Measurements from ENCODE around the gene PCDH11Y.
"Not testable (repeated sequence)": the region's sequence is repeated elsewhere in the genome, so short reads cannot be mapped to it uniquely, and the experiment has no call there.

Gene PCDH11Y

DNA sequence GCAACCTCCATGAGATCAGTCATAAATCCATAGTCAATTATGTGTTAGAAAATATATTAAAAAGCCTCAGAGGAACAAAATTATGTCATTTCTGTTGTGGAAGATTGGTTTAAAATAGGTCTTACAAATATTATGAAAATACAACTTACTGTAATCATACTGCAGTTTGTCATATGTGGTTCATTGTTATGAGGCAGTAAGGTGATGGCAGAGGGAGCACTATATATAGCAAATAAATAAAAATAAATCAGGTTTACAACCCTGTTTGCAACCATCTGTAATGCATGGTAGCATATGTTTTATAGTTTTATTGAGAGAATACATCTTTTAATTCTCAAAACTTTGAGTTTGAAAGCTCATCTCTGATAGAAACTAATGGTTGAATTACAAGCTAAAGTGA is 543.6 kb downstream of the PCDH11Y start:
- H3K4me3 ChIP-seq (ENCODE audit: low read depth, low read length); H3K36me3 ChIP-seq (ENCODE audit: insufficient read depth, low read length); H3K79me2 ChIP-seq (ENCODE audit: control insufficient read depth, insufficient read depth, low read length, unreplicated experiment); H3K27ac ChIP-seq (ENCODE audit: low read depth, low read length); H3K27me3 ChIP-seq (ENCODE audit: insufficient read depth, low read length); H3K4me1 ChIP-seq (ENCODE audit: control insufficient read depth, insufficient read depth, low read length, unreplicated experiment); H2AFZ ChIP-seq (ENCODE audit: low read length, unreplicated experiment): not testable (repeated sequence)

DNA sequence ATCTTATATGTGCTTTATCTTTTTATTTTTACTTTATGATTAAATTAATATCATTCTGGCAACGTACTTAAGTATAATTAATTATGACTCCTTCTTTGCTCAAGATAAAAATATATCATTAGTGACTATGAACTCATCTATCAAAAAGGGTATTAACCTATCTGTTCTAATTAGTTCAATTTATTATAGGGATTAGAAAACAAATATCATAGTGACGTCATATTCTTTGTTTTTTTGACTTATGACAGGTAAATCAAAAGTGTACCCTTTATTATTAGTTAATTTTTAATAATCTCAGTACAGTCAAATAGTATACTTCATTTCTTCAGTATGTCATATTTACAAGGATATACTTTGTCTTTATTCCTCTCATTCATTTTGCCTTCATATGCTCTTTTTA is 638.5 kb downstream of the PCDH11Y start:
- not testable (repeated sequence) for H3K36me3 ChIP-seq (ENCODE audit: insufficient read depth, low read length); H3K4me3 ChIP-seq (ENCODE audit: low read depth, low read length); H3K27ac ChIP-seq (ENCODE audit: low read depth, low read length); H2AFZ ChIP-seq (ENCODE audit: low read length, unreplicated experiment); H3K4me1 ChIP-seq (ENCODE audit: control insufficient read depth, insufficient read depth, low read length, unreplicated experiment); H3K27me3 ChIP-seq (ENCODE audit: insufficient read depth, low read length); H3K79me2 ChIP-seq (ENCODE audit: control insufficient read depth, insufficient read depth, low read length, unreplicated experiment)

DNA sequence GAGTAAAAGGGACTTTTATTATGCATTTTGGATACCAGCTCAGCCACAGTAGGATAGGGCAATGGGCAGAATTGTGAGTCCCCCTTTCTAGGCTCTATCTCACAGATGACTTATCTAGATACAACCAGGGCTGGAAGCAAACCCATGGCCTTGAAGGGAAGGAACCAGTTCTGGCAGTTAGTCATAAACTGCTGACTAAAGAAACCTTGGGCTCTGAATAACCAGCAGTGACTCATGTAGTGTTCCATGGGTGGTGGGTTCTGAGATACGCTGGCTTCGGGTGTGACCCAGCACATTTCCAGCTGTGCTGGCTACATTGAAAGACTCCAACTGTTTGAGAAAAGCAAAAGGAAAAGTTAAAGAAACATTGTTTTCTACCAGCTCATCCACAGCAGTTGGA is 679.2 kb downstream of the PCDH11Y start:
- H3K36me3 ChIP-seq (ENCODE audit: insufficient read depth, low read length); H3K27ac ChIP-seq (ENCODE audit: low read depth, low read length); H2AFZ ChIP-seq (ENCODE audit: low read length, unreplicated experiment); H3K27me3 ChIP-seq (ENCODE audit: insufficient read depth, low read length); H3K4me1 ChIP-seq (ENCODE audit: control insufficient read depth, insufficient read depth, low read length, unreplicated experiment); H3K4me3 ChIP-seq (ENCODE audit: low read depth, low read length); H3K79me2 ChIP-seq (ENCODE audit: control insufficient read depth, insufficient read depth, low read length, unreplicated experiment): not testable (repeated sequence)

DNA sequence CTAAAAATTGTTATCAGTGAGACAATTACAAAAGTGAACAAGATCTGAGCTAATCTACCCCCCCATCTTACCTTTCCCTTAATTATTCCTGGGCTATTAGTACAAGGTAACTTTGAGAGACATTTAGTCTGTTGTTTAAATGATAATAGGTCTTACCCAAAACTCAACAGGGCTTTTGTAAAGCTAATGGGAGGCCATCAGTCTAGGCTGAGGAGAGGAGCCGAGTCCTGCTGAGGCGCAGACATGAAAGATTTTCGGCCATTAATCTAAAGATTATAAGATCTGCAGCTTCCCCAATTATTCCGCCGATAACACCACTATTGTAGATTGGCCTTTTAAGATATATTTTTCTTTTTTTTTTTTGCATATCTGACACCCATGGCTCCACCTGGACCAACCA is 708.6 kb downstream of the PCDH11Y start:
- not testable (repeated sequence) for H3K36me3 ChIP-seq (ENCODE audit: insufficient read depth, low read length); H3K27me3 ChIP-seq (ENCODE audit: insufficient read depth, low read length); H3K27ac ChIP-seq (ENCODE audit: low read depth, low read length); H3K4me3 ChIP-seq (ENCODE audit: low read depth, low read length); H3K79me2 ChIP-seq (ENCODE audit: control insufficient read depth, insufficient read depth, low read length, unreplicated experiment); H3K4me1 ChIP-seq (ENCODE audit: control insufficient read depth, insufficient read depth, low read length, unreplicated experiment); H2AFZ ChIP-seq (ENCODE audit: low read length, unreplicated experiment)

DNA sequence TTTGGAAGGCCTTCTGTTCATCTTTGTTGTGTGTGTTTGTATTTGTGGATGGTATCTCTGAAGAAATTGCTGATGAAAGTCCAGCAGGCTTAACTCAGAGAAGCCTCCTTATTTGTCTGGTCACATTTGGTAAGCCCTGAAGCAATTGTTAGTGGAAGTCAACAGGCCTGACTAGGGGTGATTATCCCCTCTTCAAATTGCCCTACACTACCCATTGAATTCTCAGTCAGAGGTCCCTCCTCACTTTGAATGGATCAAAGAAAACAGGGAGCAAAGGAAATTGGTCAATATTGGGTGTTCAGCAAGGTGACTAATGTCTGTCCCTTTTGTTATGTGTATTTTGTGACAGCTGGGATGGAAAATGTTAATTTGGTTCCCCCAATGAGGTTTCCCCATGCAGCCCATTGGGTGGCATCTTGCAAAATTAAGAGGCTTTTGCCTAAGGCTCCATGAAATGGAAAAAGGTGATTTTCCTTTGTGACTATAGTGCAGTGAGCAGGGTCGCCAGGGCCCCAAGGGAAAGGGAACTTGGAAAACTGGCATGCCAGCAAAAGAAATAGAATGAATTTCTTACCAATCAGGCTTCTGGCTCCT is 709.8 kb downstream of the PCDH11Y start:
- not testable (repeated sequence) for H3K4me1 ChIP-seq (ENCODE audit: control insufficient read depth, insufficient read depth, low read length, unreplicated experiment); H3K79me2 ChIP-seq (ENCODE audit: control insufficient read depth, insufficient read depth, low read length, unreplicated experiment); H3K4me3 ChIP-seq (ENCODE audit: low read depth, low read length); H3K27me3 ChIP-seq (ENCODE audit: insufficient read depth, low read length); H3K36me3 ChIP-seq (ENCODE audit: insufficient read depth, low read length); H3K27ac ChIP-seq (ENCODE audit: low read depth, low read length); H2AFZ ChIP-seq (ENCODE audit: low read length, unreplicated experiment)

DNA sequence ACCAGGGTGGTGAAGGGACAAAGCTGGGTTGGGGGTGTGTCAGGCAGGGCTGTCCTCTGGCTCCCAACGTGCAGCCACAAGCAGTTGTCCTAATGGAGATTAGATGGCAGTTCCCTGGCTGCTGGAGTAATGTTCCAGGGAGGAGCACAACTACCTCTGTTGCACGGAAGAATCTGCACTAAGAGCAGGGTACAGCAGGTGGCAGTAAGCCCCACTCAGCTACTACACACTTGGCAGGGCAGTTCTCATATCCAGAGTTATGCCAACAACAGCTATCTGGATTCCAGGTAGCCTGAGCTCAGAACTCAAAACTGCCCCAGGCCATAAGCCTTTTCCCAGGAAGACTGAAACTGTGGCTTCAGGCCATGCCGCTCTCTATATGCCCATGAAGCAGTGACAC is 761.3 kb downstream of the PCDH11Y start:
- H3K4me1 ChIP-seq (ENCODE audit: control insufficient read depth, insufficient read depth, low read length, unreplicated experiment); H3K27ac ChIP-seq (ENCODE audit: low read depth, low read length); H3K36me3 ChIP-seq (ENCODE audit: insufficient read depth, low read length); H2AFZ ChIP-seq (ENCODE audit: low read length, unreplicated experiment); H3K79me2 ChIP-seq (ENCODE audit: control insufficient read depth, insufficient read depth, low read length, unreplicated experiment); H3K4me3 ChIP-seq (ENCODE audit: low read depth, low read length); H3K27me3 ChIP-seq (ENCODE audit: insufficient read depth, low read length): not testable (repeated sequence)

DNA sequence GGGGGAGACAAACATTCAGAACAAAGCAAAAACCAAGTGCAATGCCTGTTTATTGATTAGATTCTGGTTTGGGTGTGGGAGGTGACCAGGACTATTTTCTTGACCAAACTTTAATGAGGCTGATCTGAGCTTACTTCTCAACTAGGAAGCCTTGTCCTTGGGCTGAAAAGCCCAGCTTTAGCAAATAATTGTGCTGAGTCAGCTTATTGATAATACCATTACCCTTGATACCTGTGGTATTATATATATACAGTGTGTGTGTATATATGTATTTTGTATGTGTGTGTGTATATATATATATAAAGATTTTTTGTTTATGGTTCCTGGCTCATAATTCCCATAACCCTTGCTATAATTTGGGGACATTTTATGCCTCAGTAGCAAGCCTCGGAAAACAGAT is 776.4 kb downstream of the PCDH11Y start:
- not testable (repeated sequence) for H3K36me3 ChIP-seq (ENCODE audit: insufficient read depth, low read length); H3K27ac ChIP-seq (ENCODE audit: low read depth, low read length); H2AFZ ChIP-seq (ENCODE audit: low read length, unreplicated experiment); H3K4me1 ChIP-seq (ENCODE audit: control insufficient read depth, insufficient read depth, low read length, unreplicated experiment); H3K27me3 ChIP-seq (ENCODE audit: insufficient read depth, low read length); H3K4me3 ChIP-seq (ENCODE audit: low read depth, low read length); H3K79me2 ChIP-seq (ENCODE audit: control insufficient read depth, insufficient read depth, low read length, unreplicated experiment)
